Measurements from ENCODE around the gene SLC35F4.

- no peak for TF ChIP-seq CTCF (IDR thresholded peaks at IDR 0.05 in 4 of 5, conservative IDR thresholded peaks at IDR 0.05 in 1 of 5)
- TF ChIP-seq POLR2A (IDR thresholded peaks at IDR 0.05): no peak
Measured at GRCh38 chr14:57818511-57818910, 47.4 kb downstream of the SLC35F4 start.
